Measurements from ENCODE around the gene DUOXA1.
A peak's percentile ranks its signal among the peaks of the same experiment; 100 is the strongest.

The DUOXA1 gene

DNA sequence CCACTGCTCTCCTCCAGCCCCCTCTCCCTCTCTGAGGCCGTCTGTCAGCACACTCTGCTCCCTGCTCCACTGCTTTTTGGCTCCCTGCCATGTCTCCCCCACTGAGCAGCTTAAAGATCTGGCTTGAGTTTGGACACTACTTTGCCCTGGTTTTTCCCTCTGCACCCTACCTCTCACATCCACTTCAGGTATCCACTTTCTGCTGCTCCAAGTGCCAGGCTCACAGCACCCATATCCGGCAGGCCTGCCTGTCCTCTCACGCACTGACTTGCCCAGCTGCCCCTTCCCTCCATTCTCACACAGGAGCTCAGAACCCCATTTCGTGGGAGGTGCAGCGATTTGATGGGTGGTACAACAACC lies 3.9 kb upstream of the DUOXA1 start:
- peak; percentile 17; the same call in 1 of the 3 replicates for ATAC-seq
- TF ChIP-seq ZC3H10 (CRISPR knock-in tag; IDR thresholded peaks at IDR 0.05) (no peak), ARNTL (CRISPR knock-in tag; IDR thresholded peaks at IDR 0.05; ENCODE audit: borderline replicate concordance, low read depth) (no peak), ZFP30 (CRISPR knock-in tag; IDR thresholded peaks at IDR 0.05) (no peak), ZNF70 (CRISPR knock-in tag; IDR thresholded peaks at IDR 0.05) (no peak), BACH2 (CRISPR knock-in tag; IDR thresholded peaks at IDR 0.05; ENCODE audit: borderline replicate concordance) (no peak), GLIS3 (CRISPR knock-in tag; IDR thresholded peaks at IDR 0.05) (no peak), ZNF8 (CRISPR knock-in tag; IDR thresholded peaks at IDR 0.05) (no peak), TOX (CRISPR knock-in tag; IDR thresholded peaks at IDR 0.05; ENCODE audit: borderline replicate concordance) (no peak), OSR1 (CRISPR knock-in tag; IDR thresholded peaks at IDR 0.05) (no peak), TCF4 (CRISPR knock-in tag; IDR thresholded peaks at IDR 0.05; ENCODE audit: borderline replicate concordance) (no peak), RARB (CRISPR knock-in tag; IDR thresholded peaks at IDR 0.05) (no peak), ZFP3 (CRISPR knock-in tag; IDR thresholded peaks at IDR 0.05) (no peak), SNAI2 (CRISPR knock-in tag; IDR thresholded peaks at IDR 0.05) (no peak), ISL1 (CRISPR knock-in tag; IDR thresholded peaks at IDR 0.05) (no peak), CSDC2 (CRISPR knock-in tag; IDR thresholded peaks at IDR 0.05) (no peak), PPARA (CRISPR knock-in tag; IDR thresholded peaks at IDR 0.05; ENCODE audit: borderline replicate concordance) (no peak)
- TF ChIP-seq, protein P1, sequence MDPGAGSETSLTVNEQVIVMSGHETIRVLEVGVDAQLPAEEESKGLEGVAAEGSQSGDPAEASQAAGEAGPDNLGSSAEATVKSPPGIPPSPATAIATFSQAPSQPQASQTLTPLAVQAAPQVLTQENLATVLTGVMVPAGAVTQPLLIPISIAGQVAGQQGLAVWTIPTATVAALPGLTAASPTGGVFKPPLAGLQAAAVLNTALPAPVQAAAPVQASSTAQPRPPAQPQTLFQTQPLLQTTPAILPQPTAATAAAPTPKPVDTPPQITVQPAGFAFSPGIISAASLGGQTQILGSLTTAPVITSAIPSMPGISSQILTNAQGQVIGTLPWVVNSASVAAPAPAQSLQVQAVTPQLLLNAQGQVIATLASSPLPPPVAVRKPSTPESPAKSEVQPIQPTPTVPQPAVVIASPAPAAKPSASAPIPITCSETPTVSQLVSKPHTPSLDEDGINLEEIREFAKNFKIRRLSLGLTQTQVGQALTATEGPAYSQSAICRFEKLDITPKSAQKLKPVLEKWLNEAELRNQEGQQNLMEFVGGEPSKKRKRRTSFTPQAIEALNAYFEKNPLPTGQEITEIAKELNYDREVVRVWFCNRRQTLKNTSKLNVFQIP (CRISPR knock-in tag; IDR thresholded peaks at IDR 0.05; ENCODE audit: borderline replicate concordance, low read depth) = no peak
- TF ChIP-seq, protein P2, sequence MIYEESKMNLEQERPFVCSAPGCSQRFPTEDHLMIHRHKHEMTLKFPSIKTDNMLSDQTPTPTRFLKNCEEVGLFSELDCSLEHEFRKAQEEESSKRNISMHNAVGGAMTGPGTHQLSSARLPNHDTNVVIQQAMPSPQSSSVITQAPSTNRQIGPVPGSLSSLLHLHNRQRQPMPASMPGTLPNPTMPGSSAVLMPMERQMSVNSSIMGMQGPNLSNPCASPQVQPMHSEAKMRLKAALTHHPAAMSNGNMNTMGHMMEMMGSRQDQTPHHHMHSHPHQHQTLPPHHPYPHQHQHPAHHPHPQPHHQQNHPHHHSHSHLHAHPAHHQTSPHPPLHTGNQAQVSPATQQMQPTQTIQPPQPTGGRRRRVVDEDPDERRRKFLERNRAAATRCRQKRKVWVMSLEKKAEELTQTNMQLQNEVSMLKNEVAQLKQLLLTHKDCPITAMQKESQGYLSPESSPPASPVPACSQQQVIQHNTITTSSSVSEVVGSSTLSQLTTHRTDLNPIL (CRISPR knock-in tag; IDR thresholded peaks at IDR 0.05; ENCODE audit: low read depth) = no peak
- TF ChIP-seq, protein P3, sequence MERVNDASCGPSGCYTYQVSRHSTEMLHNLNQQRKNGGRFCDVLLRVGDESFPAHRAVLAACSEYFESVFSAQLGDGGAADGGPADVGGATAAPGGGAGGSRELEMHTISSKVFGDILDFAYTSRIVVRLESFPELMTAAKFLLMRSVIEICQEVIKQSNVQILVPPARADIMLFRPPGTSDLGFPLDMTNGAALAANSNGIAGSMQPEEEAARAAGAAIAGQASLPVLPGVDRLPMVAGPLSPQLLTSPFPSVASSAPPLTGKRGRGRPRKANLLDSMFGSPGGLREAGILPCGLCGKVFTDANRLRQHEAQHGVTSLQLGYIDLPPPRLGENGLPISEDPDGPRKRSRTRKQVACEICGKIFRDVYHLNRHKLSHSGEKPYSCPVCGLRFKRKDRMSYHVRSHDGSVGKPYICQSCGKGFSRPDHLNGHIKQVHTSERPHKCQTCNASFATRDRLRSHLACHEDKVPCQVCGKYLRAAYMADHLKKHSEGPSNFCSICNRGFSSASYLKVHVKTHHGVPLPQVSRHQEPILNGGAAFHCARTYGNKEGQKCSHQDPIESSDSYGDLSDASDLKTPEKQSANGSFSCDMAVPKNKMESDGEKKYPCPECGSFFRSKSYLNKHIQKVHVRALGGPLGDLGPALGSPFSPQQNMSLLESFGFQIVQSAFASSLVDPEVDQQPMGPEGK (CRISPR knock-in tag; IDR thresholded peaks at IDR 0.05; ENCODE audit: borderline replicate concordance) = no peak
- TF ChIP-seq, protein P4, sequence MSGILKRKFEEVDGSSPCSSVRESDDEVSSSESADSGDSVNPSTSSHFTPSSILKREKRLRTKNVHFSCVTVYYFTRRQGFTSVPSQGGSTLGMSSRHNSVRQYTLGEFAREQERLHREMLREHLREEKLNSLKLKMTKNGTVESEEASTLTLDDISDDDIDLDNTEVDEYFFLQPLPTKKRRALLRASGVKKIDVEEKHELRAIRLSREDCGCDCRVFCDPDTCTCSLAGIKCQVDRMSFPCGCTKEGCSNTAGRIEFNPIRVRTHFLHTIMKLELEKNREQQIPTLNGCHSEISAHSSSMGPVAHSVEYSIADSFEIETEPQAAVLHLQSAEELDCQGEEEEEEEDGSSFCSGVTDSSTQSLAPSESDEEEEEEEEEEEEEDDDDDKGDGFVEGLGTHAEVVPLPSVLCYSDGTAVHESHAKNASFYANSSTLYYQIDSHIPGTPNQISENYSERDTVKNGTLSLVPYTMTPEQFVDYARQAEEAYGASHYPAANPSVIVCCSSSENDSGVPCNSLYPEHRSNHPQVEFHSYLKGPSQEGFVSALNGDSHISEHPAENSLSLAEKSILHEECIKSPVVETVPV (CRISPR knock-in tag; IDR thresholded peaks at IDR 0.05) = no peak

DNA sequence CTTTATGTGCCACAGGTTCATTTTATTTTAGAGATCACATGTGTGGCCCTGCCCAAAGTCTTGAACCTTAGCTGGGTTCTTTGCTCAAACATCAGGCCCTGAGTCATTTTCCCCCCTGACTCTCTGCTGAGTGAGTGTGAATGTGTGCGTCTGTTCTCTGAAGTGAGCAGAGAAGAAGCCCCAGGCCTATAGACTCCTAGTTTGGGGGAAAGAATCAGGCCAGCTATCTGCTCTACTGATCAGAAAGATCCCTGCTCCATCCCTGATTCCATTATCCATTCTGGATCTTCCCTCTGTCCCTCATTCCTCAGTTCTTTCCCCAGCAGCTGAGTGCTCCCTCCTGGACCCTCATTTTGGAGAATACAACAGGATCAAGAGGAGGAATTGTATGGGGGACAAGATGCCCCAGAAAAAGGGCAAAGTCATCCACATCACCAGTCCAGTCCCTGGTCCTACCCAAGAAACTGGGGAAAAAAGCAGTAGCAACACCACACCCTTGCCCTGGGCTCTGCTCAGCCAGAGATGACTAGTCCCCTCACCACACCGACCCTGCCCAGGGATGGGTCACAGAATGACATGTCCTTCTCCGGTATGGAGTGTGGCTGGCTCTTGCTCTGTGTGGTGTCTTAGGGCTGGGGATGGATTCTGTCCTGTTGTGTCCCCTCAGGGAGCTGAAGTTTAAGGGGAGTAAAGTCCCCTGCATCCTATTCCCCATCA lies 3.3 kb upstream of the DUOXA1 start:
- ATAC-seq = 0 out of 3 replicates have a peak, but pooled peaks have one; percentile 13
- TF ChIP-seq CSDC2 (CRISPR knock-in tag; IDR thresholded peaks at IDR 0.05) (no peak), PPARA (CRISPR knock-in tag; IDR thresholded peaks at IDR 0.05; ENCODE audit: borderline replicate concordance) (no peak), BACH2 (CRISPR knock-in tag; IDR thresholded peaks at IDR 0.05; ENCODE audit: borderline replicate concordance) (no peak), ZFP3 (CRISPR knock-in tag; IDR thresholded peaks at IDR 0.05) (no peak), RARB (CRISPR knock-in tag; IDR thresholded peaks at IDR 0.05) (no peak), TOX (CRISPR knock-in tag; IDR thresholded peaks at IDR 0.05; ENCODE audit: borderline replicate concordance) (no peak), ZNF70 (CRISPR knock-in tag; IDR thresholded peaks at IDR 0.05) (no peak), ZNF565 (CRISPR knock-in tag; conservative IDR thresholded peaks at IDR 0.05; ENCODE audit: low read depth) (no peak), SNAI2 (CRISPR knock-in tag; IDR thresholded peaks at IDR 0.05) (no peak), TCF4 (CRISPR knock-in tag; IDR thresholded peaks at IDR 0.05; ENCODE audit: borderline replicate concordance) (no peak), ESRRG (CRISPR knock-in tag; IDR thresholded peaks at IDR 0.05) (no peak), ISL1 (CRISPR knock-in tag; IDR thresholded peaks at IDR 0.05) (no peak), ARNTL (CRISPR knock-in tag; IDR thresholded peaks at IDR 0.05; ENCODE audit: borderline replicate concordance, low read depth) (no peak), ZC3H10 (CRISPR knock-in tag; IDR thresholded peaks at IDR 0.05) (no peak), OSR1 (CRISPR knock-in tag; IDR thresholded peaks at IDR 0.05) (no peak)
- TF ChIP-seq, protein P5, sequence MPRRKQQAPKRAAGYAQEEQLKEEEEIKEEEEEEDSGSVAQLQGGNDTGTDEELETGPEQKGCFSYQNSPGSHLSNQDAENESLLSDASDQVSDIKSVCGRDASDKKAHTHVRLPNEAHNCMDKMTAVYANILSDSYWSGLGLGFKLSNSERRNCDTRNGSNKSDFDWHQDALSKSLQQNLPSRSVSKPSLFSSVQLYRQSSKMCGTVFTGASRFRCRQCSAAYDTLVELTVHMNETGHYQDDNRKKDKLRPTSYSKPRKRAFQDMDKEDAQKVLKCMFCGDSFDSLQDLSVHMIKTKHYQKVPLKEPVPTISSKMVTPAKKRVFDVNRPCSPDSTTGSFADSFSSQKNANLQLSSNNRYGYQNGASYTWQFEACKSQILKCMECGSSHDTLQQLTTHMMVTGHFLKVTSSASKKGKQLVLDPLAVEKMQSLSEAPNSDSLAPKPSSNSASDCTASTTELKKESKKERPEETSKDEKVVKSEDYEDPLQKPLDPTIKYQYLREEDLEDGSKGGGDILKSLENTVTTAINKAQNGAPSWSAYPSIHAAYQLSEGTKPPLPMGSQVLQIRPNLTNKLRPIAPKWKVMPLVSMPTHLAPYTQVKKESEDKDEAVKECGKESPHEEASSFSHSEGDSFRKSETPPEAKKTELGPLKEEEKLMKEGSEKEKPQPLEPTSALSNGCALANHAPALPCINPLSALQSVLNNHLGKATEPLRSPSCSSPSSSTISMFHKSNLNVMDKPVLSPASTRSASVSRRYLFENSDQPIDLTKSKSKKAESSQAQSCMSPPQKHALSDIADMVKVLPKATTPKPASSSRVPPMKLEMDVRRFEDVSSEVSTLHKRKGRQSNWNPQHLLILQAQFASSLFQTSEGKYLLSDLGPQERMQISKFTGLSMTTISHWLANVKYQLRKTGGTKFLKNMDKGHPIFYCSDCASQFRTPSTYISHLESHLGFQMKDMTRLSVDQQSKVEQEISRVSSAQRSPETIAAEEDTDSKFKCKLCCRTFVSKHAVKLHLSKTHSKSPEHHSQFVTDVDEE (CRISPR knock-in tag; IDR thresholded peaks at IDR 0.05) = no peak
- TF ChIP-seq, protein P1 (CRISPR knock-in tag; IDR thresholded peaks at IDR 0.05; ENCODE audit: borderline replicate concordance, low read depth) = no peak
- TF ChIP-seq, protein P2 (CRISPR knock-in tag; IDR thresholded peaks at IDR 0.05; ENCODE audit: low read depth) = no peak
- TF ChIP-seq, protein P3 (CRISPR knock-in tag; IDR thresholded peaks at IDR 0.05; ENCODE audit: borderline replicate concordance) = no peak

All from SK-N-SH treated with all-trans-retinoic acid at 6 μM for 48 hours (cell line).